SK-N-SH treated with all-trans-retinoic acid at 6 μM for 48 hours (cell line): Measurements from ENCODE around the gene SLC24A5.

Source experiments
- ARNTL ChIP-seq: fragments of 450-650 bp; formaldehyde crosslinking; IDR thresholded peaks from 2 replicates; pipeline ENCODE4 v1.5.0; 2020; ENCODE audit warnings: low read depth, mild to moderate bottlenecking, moderate library complexity, borderline replicate concordance
- ISL1 ChIP-seq: fragments of 250-450 bp; sonication (Bioruptor Pico); IDR thresholded peaks from 2 replicates; pipeline ENCODE4 v2.1.2; 2022; ENCODE audit warnings: mild to moderate bottlenecking, moderate library complexity
- OSR1 ChIP-seq: fragments of 250-450 bp; sonication (Bioruptor Pico); IDR thresholded peaks from 2 replicates; pipeline ENCODE4 v1.8.0; 2022; ENCODE audit warnings: moderate library complexity, mild to moderate bottlenecking, inconsistent platforms
- PATZ1 ChIP-seq: fragments of 250-450 bp; sonication (Bioruptor Pico); IDR thresholded peaks from 2 replicates; pipeline ENCODE4 v1.8.0; 2020; ENCODE audit warnings: mild to moderate bottlenecking, moderate library complexity, borderline replicate concordance
- POU6F1 ChIP-seq: fragments of 250-450 bp; sonication (Bioruptor Pico); IDR thresholded peaks from 2 replicates; pipeline ENCODE4 v1.8.0; 2021; ENCODE audit warnings: low read depth, mild to moderate bottlenecking, moderate library complexity, borderline replicate concordance
- PPARA ChIP-seq: fragments of 250-450 bp; sonication (Bioruptor Pico); IDR thresholded peaks from 2 replicates; pipeline ENCODE4 v1.5.0; 2020; ENCODE audit warnings: mild to moderate bottlenecking, borderline replicate concordance
- RARB ChIP-seq: fragments of 250-450 bp; sonication (Bioruptor Pico); IDR thresholded peaks from 2 replicates; pipeline ENCODE4 v1.8.0; 2021; ENCODE audit warnings: mild to moderate bottlenecking, moderate library complexity
- SNAI2 ChIP-seq: fragments of 250-450 bp; sonication (Bioruptor Pico); IDR thresholded peaks from 2 replicates; pipeline ENCODE4 v1.5.0; 2020; ENCODE audit warnings: mild to moderate bottlenecking, moderate library complexity
- TOX ChIP-seq: fragments of 250-450 bp; sonication (Bioruptor Pico); IDR thresholded peaks from 2 replicates; pipeline ENCODE4 v1.8.0; 2021; ENCODE audit warnings: mild to moderate bottlenecking, moderate library complexity, borderline replicate concordance
- ZC3H10 ChIP-seq: fragments of 250-450 bp; sonication (Bioruptor Pico); IDR thresholded peaks from 2 replicates; pipeline ENCODE4 v1.5.1; 2021; ENCODE audit warnings: mild to moderate bottlenecking, moderate library complexity
- ZFP30 ChIP-seq: fragments of 450-650 bp; formaldehyde crosslinking; IDR thresholded peaks from 2 replicates; pipeline ENCODE4 v1.5.0; 2022; ENCODE audit warnings: mild to moderate bottlenecking, moderate library complexity
- ZNF70 ChIP-seq: fragments of 450-650 bp; formaldehyde crosslinking; IDR thresholded peaks from 2 replicates; pipeline ENCODE4 v1.5.0; 2020; ENCODE audit warnings: mild to moderate bottlenecking, moderate library complexity
- ZNF8 ChIP-seq: fragments of 450-650 bp; formaldehyde crosslinking; IDR thresholded peaks from 2 replicates; pipeline ENCODE4 v1.5.0; 2020; ENCODE audit warnings: mild to moderate bottlenecking, moderate library complexity
- TF ChIP-seq, protein P1 (sequence below): fragments of 250-450 bp; sonication (Bioruptor Pico); IDR thresholded peaks from 2 replicates; pipeline ENCODE4 v1.5.1; 2020; ENCODE audit warnings: low read depth, mild to moderate bottlenecking, moderate library complexity

- TF ChIP-seq ZC3H10 (CRISPR knock-in tag) (no peak), SNAI2 (no peak), OSR1 (CRISPR knock-in tag) (no peak), ZNF8 (CRISPR knock-in tag) (no peak), PATZ1 (no peak), POU6F1 (CRISPR knock-in tag) (no peak), PPARA (CRISPR knock-in tag) (no peak), ZFP30 (CRISPR knock-in tag) (no peak), ARNTL (CRISPR knock-in tag) (no peak), TOX (CRISPR knock-in tag) (no peak), RARB (CRISPR knock-in tag) (no peak), ZNF70 (CRISPR knock-in tag) (no peak), ISL1 (CRISPR knock-in tag) (no peak)
- TF ChIP-seq, protein P1, sequence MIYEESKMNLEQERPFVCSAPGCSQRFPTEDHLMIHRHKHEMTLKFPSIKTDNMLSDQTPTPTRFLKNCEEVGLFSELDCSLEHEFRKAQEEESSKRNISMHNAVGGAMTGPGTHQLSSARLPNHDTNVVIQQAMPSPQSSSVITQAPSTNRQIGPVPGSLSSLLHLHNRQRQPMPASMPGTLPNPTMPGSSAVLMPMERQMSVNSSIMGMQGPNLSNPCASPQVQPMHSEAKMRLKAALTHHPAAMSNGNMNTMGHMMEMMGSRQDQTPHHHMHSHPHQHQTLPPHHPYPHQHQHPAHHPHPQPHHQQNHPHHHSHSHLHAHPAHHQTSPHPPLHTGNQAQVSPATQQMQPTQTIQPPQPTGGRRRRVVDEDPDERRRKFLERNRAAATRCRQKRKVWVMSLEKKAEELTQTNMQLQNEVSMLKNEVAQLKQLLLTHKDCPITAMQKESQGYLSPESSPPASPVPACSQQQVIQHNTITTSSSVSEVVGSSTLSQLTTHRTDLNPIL (CRISPR knock-in tag), result no peak
These were observed at the start of gene SLC24A5 for GRCh38 chr15:48120745-48121144.
